Measurements from ENCODE around the gene SLC9A8. TPM values are rescaled to one million over a fixed set of nuclear protein-coding genes. Genes with fewer than 3 reads are reported as not detected.

SLC9A8 gene
- total RNA-seq, 1 experiment from 2014 or later, result 6.5 TPM

GRCh38 chr20:49792006-49792405, 20.6 kb upstream of the SLC9A8 start:
- CTCF ChIA-PET, result interaction anchor here (1.2 kb wide), 1 partner anchor 184 kb away, joined by 5 read pairs; no protein-coding TSS in a partner anchor
- ATAC-seq, result no peak
- H3K9me3 Mint-ChIP-seq, result no peaks in the 10 kb centered on the region

More at GRCh38 chr20:49792006-49792405, 20.6 kb upstream of the SLC9A8 start:
- Mint-ChIP-seq H3K27ac (no peak overlapping the region), H3K27me3 (ENCODE audit: low read depth) (no peaks in the 10 kb centered on the region), H3K4me1 (peaks cover 7% of the 10 kb centered on the region; the same call in 1 of the 2 replicates), H3K36me3 (no peaks in the 10 kb centered on the region), H3K4me3 (no peak overlapping the region)
- POLR2A ChIA-PET, result no interaction called here
- TF ChIP-seq ZMAT4 (CRISPR knock-in tag; IDR thresholded peaks at IDR 0.05), result no peak
- TF ChIP-seq ZNF512 (CRISPR knock-in tag; IDR thresholded peaks at IDR 0.05; ENCODE audit: borderline replicate concordance), result no peak
- no peak for TF ChIP-seq PRDM15 (CRISPR knock-in tag; IDR thresholded peaks at IDR 0.05)
- TF ChIP-seq TP53 (CRISPR knock-in tag; IDR thresholded peaks at IDR 0.05), result no peak
- TF ChIP-seq ZBTB21 (CRISPR knock-in tag; IDR thresholded peaks at IDR 0.05; ENCODE audit: borderline replicate concordance), result no peak
- TF ChIP-seq ZNF232 (CRISPR knock-in tag; IDR thresholded peaks at IDR 0.05), result no peak
- no peak for TF ChIP-seq GRHL2 (CRISPR knock-in tag; IDR thresholded peaks at IDR 0.05; ENCODE audit: insufficient replicate concordance, severe bottlenecking)
- no peak for TF ChIP-seq ZNF532 (CRISPR knock-in tag; IDR thresholded peaks at IDR 0.05; ENCODE audit: borderline replicate concordance)
- TF ChIP-seq ATF2 (CRISPR knock-in tag; IDR thresholded peaks at IDR 0.05; ENCODE audit: borderline replicate concordance, low read depth), result no peak
- no peak for TF ChIP-seq ESRRA (CRISPR knock-in tag; IDR thresholded peaks at IDR 0.05; ENCODE audit: borderline replicate concordance)
- no peak for TF ChIP-seq ETV6 (CRISPR knock-in tag; IDR thresholded peaks at IDR 0.05)
- TF ChIP-seq GTF2I (CRISPR knock-in tag; conservative IDR thresholded peaks at IDR 0.05), result no peak
- TF ChIP-seq ZNF219 (CRISPR knock-in tag; IDR thresholded peaks at IDR 0.05; ENCODE audit: borderline replicate concordance), result no peak
- TF ChIP-seq ZNF263 (CRISPR knock-in tag; IDR thresholded peaks at IDR 0.05; ENCODE audit: low read depth), result no peak
- no peak for TF ChIP-seq NR2C2 (CRISPR knock-in tag; IDR thresholded peaks at IDR 0.05)
- no peak for TF ChIP-seq ZNF396 (CRISPR knock-in tag; IDR thresholded peaks at IDR 0.05; ENCODE audit: borderline replicate concordance)
- TF ChIP-seq MXD4 (CRISPR knock-in tag; IDR thresholded peaks at IDR 0.05; ENCODE audit: borderline replicate concordance), result no peak
- no peak for DNase-seq (ENCODE audit: low spot score)
